Activated naive CD8-positive, alpha-beta T cell treated with anti-CD3 and anti-CD28 coated beads, Interleukin-2, amount 10 ng/mL, durations not matched to agents 7 days and 5 days (primary cell): ENCODE data around the gene ANKS1B. TPM values are rescaled to one million over a fixed set of nuclear protein-coding genes. Genes with fewer than 3 reads are reported as not detected.

Source experiments
- ATAC-seq: fragments of 150-1000 bp; cut with Tn5 transposase; one replicate; pipeline ENCODE4 v1.10.0; 2021; ENCODE audit warnings: low read depth, moderate library complexity
- POLR2A ChIA-PET: fragments of 350-600 bp; sonication (Branson Sonifier 250); formaldehyde crosslinking; loops from one replicate; lab custom pipeline; 2021; ENCODE audit warnings: antibody characterized with exemption; lab: Charles Lee
- DNase-seq: peaks from one replicate; pipeline ENCODE4 v3.0.0; 2021
- H3K27ac Mint-ChIP-seq: one replicate; pipeline ENCODE4 v1.8.0; 2022; ENCODE audit warnings: mild to moderate bottlenecking, mixed read lengths
- H3K27me3 Mint-ChIP-seq: one replicate; pipeline ENCODE4 v1.8.0; 2022; ENCODE audit warnings: mild to moderate bottlenecking, moderate library complexity, mixed read lengths
- H3K36me3 Mint-ChIP-seq: one replicate; pipeline ENCODE4 v1.8.0; 2021; ENCODE audit warnings: mild to moderate bottlenecking, mixed read lengths
- H3K4me1 Mint-ChIP-seq: one replicate; pipeline ENCODE4 v1.8.0; 2021; ENCODE audit warnings: mixed read lengths
- H3K4me3 Mint-ChIP-seq: one replicate; pipeline ENCODE4 v1.8.0; 2022; ENCODE audit warnings: mild to moderate bottlenecking, moderate library complexity, mixed read lengths
- H3K9me3 Mint-ChIP-seq: one replicate; pipeline ENCODE4 v1.8.0; 2021; ENCODE audit warnings: mixed read lengths
- total RNA-seq, 2 experiments: library from RNA; stranded (reverse); gene quantifications; one replicate each; pipeline ENCODE4 v1.2.3, GENCODE V29; 2021

Gene ANKS1B
- total RNA-seq, 2 experiments from 2014 or later, result not detected

GRCh38 chr12:99131751-99132199 lies 853.0 kb downstream of the ANKS1B start:
- POLR2A ChIA-PET, result no interaction called here
- Mint-ChIP-seq H3K4me3 (no peak overlapping the region), H3K9me3 (no peaks in the 10 kb centered on the region), H3K27ac (no peak overlapping the region), H3K36me3 (no peaks in the 10 kb centered on the region), H3K4me1 (no peaks in the 10 kb centered on the region), H3K27me3 (no peaks in the 10 kb centered on the region)
- DNase-seq, result no peak
- ATAC-seq, result no peak

GRCh38 chr12:99130808-99131553 lies 853.8 kb downstream of the ANKS1B start:
- H3K27me3 Mint-ChIP-seq, result no peaks in the 10 kb centered on the region
- ATAC-seq, result no peak
- H3K4me3 Mint-ChIP-seq, result no peak overlapping the region
- H3K4me1 Mint-ChIP-seq, result no peaks in the 10 kb centered on the region
- no peak for DNase-seq
- H3K27ac Mint-ChIP-seq, result no peak overlapping the region
- no peaks in the 10 kb centered on the region for H3K9me3 Mint-ChIP-seq
- no peaks in the 10 kb centered on the region for H3K36me3 Mint-ChIP-seq
- POLR2A ChIA-PET, result no interaction called here

GRCh38 chr12:99128246-99128802 lies 856.4 kb downstream of the ANKS1B start:
- H3K27ac Mint-ChIP-seq, result no peak overlapping the region
- POLR2A ChIA-PET, result no interaction called here
- no peak for DNase-seq
- H3K36me3 Mint-ChIP-seq, result no peaks in the 10 kb centered on the region
- H3K4me1 Mint-ChIP-seq, result no peaks in the 10 kb centered on the region
- H3K4me3 Mint-ChIP-seq, result no peak overlapping the region
- ATAC-seq, result no peak
- no peaks in the 10 kb centered on the region for H3K9me3 Mint-ChIP-seq
- H3K27me3 Mint-ChIP-seq, result no peaks in the 10 kb centered on the region

GRCh38 chr12:99122959-99123358 lies 861.8 kb downstream of the ANKS1B start:
- H3K36me3 Mint-ChIP-seq, result no peaks in the 10 kb centered on the region
- H3K27ac Mint-ChIP-seq, result no peak overlapping the region
- no peaks in the 10 kb centered on the region for H3K4me1 Mint-ChIP-seq
- H3K4me3 Mint-ChIP-seq, result no peak overlapping the region
- H3K27me3 Mint-ChIP-seq, result no peaks in the 10 kb centered on the region
- POLR2A ChIA-PET, result no interaction called here
- H3K9me3 Mint-ChIP-seq, result no peaks in the 10 kb centered on the region
- DNase-seq (no peak), ATAC-seq (no peak)

- POLR2A ChIA-PET, result no interaction called here
- Mint-ChIP-seq H3K9me3 (no peaks in the 10 kb centered on the region), H3K4me1 (no peaks in the 10 kb centered on the region), H3K27ac (no peak overlapping the region), H3K4me3 (no peak overlapping the region), H3K36me3 (no peaks in the 10 kb centered on the region), H3K27me3 (no peaks in the 10 kb centered on the region)
- no peak for DNase-seq
- ATAC-seq, result no peak
Measured at GRCh38 chr12:99122496-99122895, 862.2 kb downstream of the ANKS1B start.

GRCh38 chr12:99121546-99121945 lies 863.2 kb downstream of the ANKS1B start:
- no peak for ATAC-seq
- Mint-ChIP-seq H3K27ac (no peak overlapping the region), H3K9me3 (no peaks in the 10 kb centered on the region), H3K27me3 (no peaks in the 10 kb centered on the region), H3K4me3 (no peak overlapping the region), H3K4me1 (no peaks in the 10 kb centered on the region), H3K36me3 (no peaks in the 10 kb centered on the region)
- POLR2A ChIA-PET, result no interaction called here
- DNase-seq, result no peak

GRCh38 chr12:99119943-99120342 lies 864.8 kb downstream of the ANKS1B start:
- no peak overlapping the region for H3K27ac Mint-ChIP-seq
- H3K36me3 Mint-ChIP-seq, result no peaks in the 10 kb centered on the region
- H3K27me3 Mint-ChIP-seq, result no peaks in the 10 kb centered on the region
- DNase-seq (no peak), ATAC-seq (no peak)
- no peaks in the 10 kb centered on the region for H3K9me3 Mint-ChIP-seq
- H3K4me3 Mint-ChIP-seq, result no peak overlapping the region
- POLR2A ChIA-PET, result no interaction called here
- no peaks in the 10 kb centered on the region for H3K4me1 Mint-ChIP-seq

- Mint-ChIP-seq H3K36me3 (no peaks in the 10 kb centered on the region), H3K4me3 (no peak overlapping the region), H3K27me3 (no peaks in the 10 kb centered on the region), H3K27ac (no peak overlapping the region), H3K4me1 (no peaks in the 10 kb centered on the region), H3K9me3 (no peaks in the 10 kb centered on the region)
- POLR2A ChIA-PET, result no interaction called here
- no peak for DNase-seq
- no peak for ATAC-seq
Measured at GRCh38 chr12:99119449-99119848, 865.3 kb downstream of the ANKS1B start.

GRCh38 chr12:99111600-99111999 lies 873.1 kb downstream of the ANKS1B start:
- no peak overlapping the region for H3K27ac Mint-ChIP-seq
- no peaks in the 10 kb centered on the region for H3K9me3 Mint-ChIP-seq
- H3K4me1 Mint-ChIP-seq, result no peaks in the 10 kb centered on the region
- no peak for DNase-seq
- POLR2A ChIA-PET, result no interaction called here
- no peaks in the 10 kb centered on the region for H3K27me3 Mint-ChIP-seq
- no peak for ATAC-seq
- H3K36me3 Mint-ChIP-seq, result no peaks in the 10 kb centered on the region
- no peak overlapping the region for H3K4me3 Mint-ChIP-seq

GRCh38 chr12:99110868-99111267 lies 873.9 kb downstream of the ANKS1B start:
- Mint-ChIP-seq H3K4me3 (no peak overlapping the region), H3K27ac (no peak overlapping the region), H3K36me3 (no peaks in the 10 kb centered on the region), H3K27me3 (no peaks in the 10 kb centered on the region), H3K9me3 (no peaks in the 10 kb centered on the region), H3K4me1 (no peaks in the 10 kb centered on the region)
- ATAC-seq (no peak), DNase-seq (no peak)
- POLR2A ChIA-PET, result no interaction called here

- DNase-seq, result no peak
- Mint-ChIP-seq H3K27me3 (no peaks in the 10 kb centered on the region), H3K36me3 (no peaks in the 10 kb centered on the region), H3K27ac (no peak overlapping the region), H3K4me1 (no peaks in the 10 kb centered on the region), H3K4me3 (no peak overlapping the region), H3K9me3 (no peaks in the 10 kb centered on the region)
- ATAC-seq, result no peak
- POLR2A ChIA-PET, result no interaction called here
Measured at GRCh38 chr12:99110212-99110611, 874.5 kb downstream of the ANKS1B start.

- Mint-ChIP-seq H3K4me1 (no peaks in the 10 kb centered on the region), H3K4me3 (no peak overlapping the region), H3K27me3 (no peaks in the 10 kb centered on the region), H3K27ac (no peak overlapping the region), H3K36me3 (no peaks in the 10 kb centered on the region), H3K9me3 (no peaks in the 10 kb centered on the region)
- no peak for ATAC-seq
- POLR2A ChIA-PET, result no interaction called here
- DNase-seq, result no peak
Measured at GRCh38 chr12:99108924-99109323, 875.8 kb downstream of the ANKS1B start.

GRCh38 chr12:99099786-99100185 lies 885.0 kb downstream of the ANKS1B start:
- H3K36me3 Mint-ChIP-seq, result no peaks in the 10 kb centered on the region
- POLR2A ChIA-PET, result interaction anchor here (0.5 kb wide), 1 partner anchor 221 kb away, joined by 4 read pairs; no protein-coding TSS in a partner anchor
- no peak for DNase-seq
- H3K9me3 Mint-ChIP-seq, result no peaks in the 10 kb centered on the region
- H3K27me3 Mint-ChIP-seq, result no peaks in the 10 kb centered on the region
- no peaks in the 10 kb centered on the region for H3K4me1 Mint-ChIP-seq
- no peak overlapping the region for H3K27ac Mint-ChIP-seq
- ATAC-seq, result no peak
- no peak overlapping the region for H3K4me3 Mint-ChIP-seq

- Mint-ChIP-seq H3K4me1 (no peaks in the 10 kb centered on the region), H3K9me3 (no peaks in the 10 kb centered on the region), H3K27ac (no peak overlapping the region), H3K36me3 (no peaks in the 10 kb centered on the region), H3K27me3 (no peaks in the 10 kb centered on the region), H3K4me3 (no peak overlapping the region)
- DNase-seq (no peak), ATAC-seq (no peak)
- POLR2A ChIA-PET, result no interaction called here
Measured at GRCh38 chr12:99097171-99097570, 887.6 kb downstream of the ANKS1B start.
